ENCODE measurements around the gene PHLDA3.

DNA sequence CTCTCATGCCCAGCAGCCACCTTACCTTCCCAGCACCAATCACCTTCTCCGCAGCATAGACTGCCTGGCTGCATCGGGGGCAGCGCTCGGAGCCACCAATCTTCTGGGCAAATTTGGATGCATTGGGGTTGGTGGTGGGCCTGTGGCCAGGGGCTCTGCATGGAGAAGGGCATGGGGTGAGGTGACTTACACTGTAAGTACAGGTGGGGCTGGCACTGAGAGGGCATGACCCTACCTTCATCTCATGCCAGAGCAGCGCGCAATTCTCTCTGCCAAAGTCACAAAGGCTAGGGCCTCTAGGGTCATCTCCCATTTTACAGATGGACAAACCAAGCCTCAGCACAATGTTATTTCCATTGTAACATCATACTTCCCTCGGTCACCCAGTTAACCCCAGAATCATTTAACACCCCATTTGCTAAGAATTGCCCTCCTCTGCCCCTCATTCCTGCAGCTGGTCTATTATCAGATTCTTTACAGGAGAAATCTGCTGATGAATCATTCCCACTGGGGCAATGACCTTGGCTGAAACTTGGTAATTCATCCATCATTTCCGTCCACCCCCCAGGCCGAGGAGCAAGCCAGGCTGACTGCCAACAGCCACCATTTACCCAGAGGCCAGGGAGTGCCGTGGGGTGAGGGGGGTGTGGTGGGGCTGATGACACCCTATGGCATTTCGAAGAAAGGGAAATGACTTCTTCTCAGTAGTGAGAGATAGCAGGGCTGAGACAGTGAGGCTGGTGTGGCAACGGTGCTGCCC lies 20.0 kb upstream of the PHLDA3 start:
- TF ChIP-seq, protein P1, sequence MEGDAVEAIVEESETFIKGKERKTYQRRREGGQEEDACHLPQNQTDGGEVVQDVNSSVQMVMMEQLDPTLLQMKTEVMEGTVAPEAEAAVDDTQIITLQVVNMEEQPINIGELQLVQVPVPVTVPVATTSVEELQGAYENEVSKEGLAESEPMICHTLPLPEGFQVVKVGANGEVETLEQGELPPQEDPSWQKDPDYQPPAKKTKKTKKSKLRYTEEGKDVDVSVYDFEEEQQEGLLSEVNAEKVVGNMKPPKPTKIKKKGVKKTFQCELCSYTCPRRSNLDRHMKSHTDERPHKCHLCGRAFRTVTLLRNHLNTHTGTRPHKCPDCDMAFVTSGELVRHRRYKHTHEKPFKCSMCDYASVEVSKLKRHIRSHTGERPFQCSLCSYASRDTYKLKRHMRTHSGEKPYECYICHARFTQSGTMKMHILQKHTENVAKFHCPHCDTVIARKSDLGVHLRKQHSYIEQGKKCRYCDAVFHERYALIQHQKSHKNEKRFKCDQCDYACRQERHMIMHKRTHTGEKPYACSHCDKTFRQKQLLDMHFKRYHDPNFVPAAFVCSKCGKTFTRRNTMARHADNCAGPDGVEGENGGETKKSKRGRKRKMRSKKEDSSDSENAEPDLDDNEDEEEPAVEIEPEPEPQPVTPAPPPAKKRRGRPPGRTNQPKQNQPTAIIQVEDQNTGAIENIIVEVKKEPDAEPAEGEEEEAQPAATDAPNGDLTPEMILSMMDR (IDR thresholded peaks at IDR 0.05; ENCODE audit: low read length), result no peak
- TF ChIP-seq EZH2 (IDR thresholded peaks at IDR 0.05; ENCODE audit: borderline replicate concordance, low read length), result no peak
